ENCODE results near the gene MTA1.
A peak's percentile ranks its signal among the peaks of the same experiment; 100 is the strongest.

Gene MTA1

GRCh38 chr14:105484997-105485393 is 65.4 kb downstream of the MTA1 start:
- DNase-seq (ENCODE audit: insufficient read length, low spot score), result no peak
- no peak for TF ChIP-seq POLR2A (IDR thresholded peaks at IDR 0.05; ENCODE audit: low read depth, low read length)
- FAIRE-seq, result no peak

DNA sequence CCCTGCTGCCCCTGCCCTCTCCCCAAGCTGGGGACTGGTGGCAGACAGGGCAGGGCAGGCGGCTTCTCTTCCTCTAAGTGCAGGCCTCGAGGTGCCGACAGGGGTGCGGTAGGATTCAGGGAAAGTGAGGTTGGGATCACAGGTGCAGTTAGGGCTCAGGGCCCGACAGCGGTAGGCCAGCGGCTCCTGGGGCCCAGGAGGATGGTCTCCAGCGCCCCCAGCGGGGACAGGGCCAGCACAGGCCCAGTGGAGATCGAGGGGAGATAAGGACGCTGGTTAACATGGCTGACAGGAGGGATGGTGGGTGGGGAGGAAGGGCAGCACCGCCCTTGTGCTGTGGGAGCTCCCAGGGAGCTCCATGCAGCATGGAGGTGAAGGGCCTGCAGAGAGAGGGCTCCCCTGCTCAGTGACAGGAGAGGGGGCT is 66.1 kb downstream of the MTA1 start:
- DNase-seq (ENCODE audit: insufficient read length, low spot score) (no peak), FAIRE-seq (no peak)
- TF ChIP-seq POLR2A (IDR thresholded peaks at IDR 0.05; ENCODE audit: low read depth, low read length), result no peak

GRCh38 chr14:105486163-105486973 is 66.7 kb downstream of the MTA1 start, which contains the start of gene CRIP1:
Gene CRIP1, plus strand, starts transcription at chr14:105486886. Its CDS starts 374 bp downstream, at chr14:105487260.
- DNase-seq (ENCODE audit: insufficient read length, low spot score), result no peak
- FAIRE-seq, result no peak
- no peak for TF ChIP-seq POLR2A (IDR thresholded peaks at IDR 0.05; ENCODE audit: low read depth, low read length)

- FAIRE-seq (no peak), DNase-seq (ENCODE audit: insufficient read length, low spot score) (no peak)
These were observed 67.4 kb downstream of the MTA1 start for GRCh38 chr14:105486974-105487448.

DNA sequence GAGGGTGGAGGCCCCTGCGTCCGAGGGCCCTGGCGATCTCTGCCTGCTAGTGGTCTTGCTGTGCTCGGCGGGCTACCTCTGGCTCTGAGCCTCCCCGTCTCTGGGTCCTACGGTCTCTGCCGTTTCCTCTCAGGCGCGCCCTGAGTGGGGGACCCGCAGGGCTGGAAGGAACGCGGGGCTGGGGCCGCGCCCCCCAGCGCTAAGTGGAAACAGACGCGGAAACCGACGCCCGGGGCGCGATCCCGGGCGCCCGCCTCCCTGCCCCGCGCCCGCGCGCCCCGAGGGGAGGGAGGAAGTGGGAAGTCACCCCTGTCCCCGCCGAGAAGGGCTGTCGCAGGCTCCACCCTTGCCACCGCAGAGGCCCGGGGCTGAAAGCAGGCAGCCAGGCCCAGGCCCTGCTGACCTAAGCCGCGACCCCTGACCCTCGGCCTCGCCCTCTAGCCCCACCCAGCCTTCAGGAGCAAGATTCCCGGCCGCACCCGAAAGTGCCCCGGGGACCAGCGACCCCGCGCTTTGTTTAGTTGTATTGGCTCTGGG is 67.9 kb downstream of the MTA1 start:
- TF ChIP-seq POLR2A (IDR thresholded peaks at IDR 0.05; ENCODE audit: low read depth, low read length), result no peak
- no peak for DNase-seq (ENCODE audit: insufficient read length, low spot score)
- FAIRE-seq, result no peak

More at GRCh38 chr14:105486974-105487448, 67.4 kb downstream of the MTA1 start:
- no peak for TF ChIP-seq POLR2A (IDR thresholded peaks at IDR 0.05; ENCODE audit: low read depth, low read length)

DNA sequence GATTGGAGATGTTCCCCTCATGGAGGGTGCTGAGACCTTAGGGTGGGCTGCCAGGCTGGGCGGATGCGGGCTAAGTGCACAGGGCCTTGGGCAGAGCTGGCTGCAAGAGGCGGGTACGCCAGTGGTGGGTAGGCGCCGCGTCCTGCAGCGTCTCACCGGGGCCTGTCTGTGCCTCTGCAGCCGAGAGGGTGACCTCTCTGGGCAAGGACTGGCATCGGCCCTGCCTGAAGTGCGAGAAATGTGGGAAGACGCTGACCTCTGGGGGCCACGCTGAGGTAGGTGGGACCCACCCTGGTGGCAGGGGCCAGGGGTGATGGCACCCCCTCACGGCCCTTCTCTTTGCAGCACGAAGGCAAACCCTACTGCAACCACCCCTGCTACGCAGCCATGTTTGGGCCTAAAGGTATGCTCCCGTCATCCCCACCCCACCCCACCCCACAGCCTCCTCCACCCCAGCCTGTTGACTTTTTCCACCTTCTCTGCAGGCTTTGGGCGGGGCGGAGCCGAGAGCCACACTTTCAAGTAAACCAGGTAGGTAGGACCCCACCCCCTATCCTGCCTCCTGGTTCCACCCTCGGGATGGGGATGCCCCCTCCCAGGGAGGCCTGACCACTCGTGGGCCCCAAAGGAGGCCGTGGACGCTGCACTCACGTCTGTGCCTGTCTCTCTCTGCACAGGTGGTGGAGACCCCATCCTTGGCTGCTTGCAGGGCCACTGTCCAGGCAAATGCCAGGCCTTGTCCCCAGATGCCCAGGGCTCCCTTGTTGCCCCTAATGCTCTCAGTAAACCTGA is 68.6 kb downstream of the MTA1 start:
- TF ChIP-seq POLR2A (IDR thresholded peaks at IDR 0.05; ENCODE audit: low read depth, low read length), result no peak
- no peak for FAIRE-seq
- DNase-seq (ENCODE audit: insufficient read length, low spot score), result no peak

GRCh38 chr14:105488781-105489541 is 69.3 kb downstream of the MTA1 start:
- DNase-seq (ENCODE audit: insufficient read length, low spot score), result no peak
- TF ChIP-seq POLR2A (IDR thresholded peaks at IDR 0.05; ENCODE audit: low read depth, low read length), result no peak
- no peak for FAIRE-seq

- peak; percentile 90 for DNase-seq (ENCODE audit: insufficient read length, low spot score)
- peak; percentile 77 for FAIRE-seq
- TF ChIP-seq POLR2A (IDR thresholded peaks at IDR 0.05; ENCODE audit: low read depth, low read length), result no peak
These were observed 70.1 kb downstream of the MTA1 start for GRCh38 chr14:105489542-105490266.

DNA sequence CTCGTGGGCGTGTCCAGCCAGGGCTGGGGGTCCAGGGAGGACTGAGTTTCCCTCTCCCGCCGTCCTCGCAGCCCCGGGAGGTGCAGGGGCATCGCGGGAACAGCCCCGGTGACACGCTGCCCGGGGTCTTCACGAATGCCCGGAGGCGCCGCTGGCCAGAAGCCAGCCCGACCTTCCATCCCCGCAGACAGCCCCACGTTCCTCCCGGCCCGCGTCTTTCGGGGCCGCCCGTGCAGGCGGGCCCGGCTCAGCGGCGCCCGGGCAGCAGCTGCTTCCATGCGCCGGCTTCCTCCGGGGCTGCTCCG is 70.6 kb downstream of the MTA1 start:
- no peak for DNase-seq (ENCODE audit: insufficient read length, low spot score)
- TF ChIP-seq POLR2A (IDR thresholded peaks at IDR 0.05; ENCODE audit: low read depth, low read length), result no peak
- FAIRE-seq, result no peak

DNA sequence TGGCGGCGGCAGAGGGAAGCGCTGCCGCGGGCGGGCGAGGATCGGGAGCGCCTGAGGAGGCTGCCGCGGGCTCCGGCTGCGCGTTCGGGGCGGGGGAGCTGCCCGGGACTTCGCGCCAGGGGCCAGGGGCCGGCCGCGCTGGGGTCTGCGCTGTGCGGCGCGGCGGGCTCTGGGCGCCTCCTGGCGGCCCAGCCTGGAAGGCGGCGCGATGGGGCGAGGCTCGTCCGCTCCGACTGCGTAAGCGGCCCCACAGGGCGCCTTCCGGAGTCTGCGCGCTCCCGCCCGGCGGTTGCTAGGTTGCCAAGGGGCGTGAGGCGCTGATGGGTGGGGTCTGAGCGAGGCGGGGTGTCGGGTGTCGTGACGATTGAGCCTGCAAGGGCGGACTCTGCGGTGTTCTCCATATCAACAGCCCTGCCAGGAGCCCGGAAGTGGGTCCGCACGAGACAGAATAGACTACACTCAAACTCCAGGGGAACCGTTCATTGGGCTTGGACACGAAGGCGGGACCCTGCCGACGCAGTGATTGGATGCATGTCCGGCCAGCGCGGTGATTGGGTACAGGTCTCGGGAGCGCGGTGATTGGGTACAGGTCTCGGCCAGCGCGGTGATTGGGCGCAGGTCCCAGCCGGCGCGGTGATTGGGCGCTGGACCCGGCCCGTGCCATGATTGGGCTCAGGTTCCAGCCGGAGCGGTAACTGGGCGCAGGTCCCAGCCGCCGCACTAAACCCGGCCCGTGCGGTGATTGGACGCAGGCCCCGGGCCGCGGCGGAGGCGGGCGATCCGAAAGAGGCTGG is 71.1 kb downstream of the MTA1 start, which contains the start of gene TEDC1:
TEDC1 (plus strand) TSS at position 675 of the 794 bp plus-strand sequence. CDS start 130 bp downstream, outside the sequence.
- peak; percentile 32 for TF ChIP-seq POLR2A (IDR thresholded peaks at IDR 0.05; ENCODE audit: low read depth, low read length)
- DNase-seq (ENCODE audit: insufficient read length, low spot score) (peak; percentile 99), FAIRE-seq (peak; percentile 98)

DNA sequence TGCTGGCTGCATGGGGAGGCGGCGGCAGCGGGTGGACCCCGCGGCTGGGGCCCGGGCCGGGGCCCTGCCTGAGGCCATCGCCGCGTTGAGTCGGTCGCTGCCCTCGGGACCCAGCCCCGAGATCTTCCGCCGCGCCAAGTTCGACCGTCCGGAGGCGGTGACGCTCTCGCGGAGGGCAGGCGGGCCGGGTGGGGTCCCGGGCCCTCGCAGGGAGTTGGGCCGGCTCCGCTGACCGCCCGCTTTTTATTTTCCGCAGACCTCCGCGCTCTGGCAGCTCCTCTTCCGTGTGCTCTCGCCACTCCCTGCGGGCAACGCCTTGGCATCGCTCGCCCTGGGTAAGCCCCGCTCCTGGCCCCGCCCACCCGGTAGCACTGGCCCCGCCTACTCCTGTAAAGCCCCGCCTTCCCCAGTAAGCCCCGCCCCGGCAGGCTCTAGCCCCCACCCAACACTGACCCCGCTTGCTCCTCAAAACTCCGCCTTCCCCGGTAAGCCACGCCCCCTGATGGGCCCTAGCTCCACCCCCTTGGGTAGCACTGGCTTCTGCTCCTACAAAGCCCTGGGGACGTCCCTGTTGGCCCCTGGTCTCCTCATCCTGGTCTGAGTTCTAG is 71.8 kb downstream of the MTA1 start:
- FAIRE-seq, result peak; percentile 65
- 0 out of 2 replicates have a peak, but pooled peaks have one; percentile 1 for TF ChIP-seq POLR2A (IDR thresholded peaks at IDR 0.05; ENCODE audit: low read depth, low read length)

More for the DNA sequence above, 71.8 kb downstream of the MTA1 start:
- peak; percentile 85 for DNase-seq (ENCODE audit: insufficient read length, low spot score)
